NCI-H146 treated with DMSO at 0.1 percent for 48 hours (cell line): ENCODE data around the gene OR11H6.
"Not testable (repeated sequence)": the region's sequence is repeated elsewhere in the genome, so short reads cannot be mapped to it uniquely, and the experiment has no call there.

ENCODE experiments used
- DNase-seq: peaks from one replicate; lab custom pipeline; 2025; ENCODE audit not compliant: unreplicated experiment; lab: John Stamatoyannopoulos, UW

Gene OR11H6, protein sequence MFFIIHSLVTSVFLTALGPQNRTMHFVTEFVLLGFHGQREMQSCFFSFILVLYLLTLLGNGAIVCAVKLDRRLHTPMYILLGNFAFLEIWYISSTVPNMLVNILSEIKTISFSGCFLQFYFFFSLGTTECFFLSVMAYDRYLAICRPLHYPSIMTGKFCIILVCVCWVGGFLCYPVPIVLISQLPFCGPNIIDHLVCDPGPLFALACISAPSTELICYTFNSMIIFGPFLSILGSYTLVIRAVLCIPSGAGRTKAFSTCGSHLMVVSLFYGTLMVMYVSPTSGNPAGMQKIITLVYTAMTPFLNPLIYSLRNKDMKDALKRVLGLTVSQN

DNA sequence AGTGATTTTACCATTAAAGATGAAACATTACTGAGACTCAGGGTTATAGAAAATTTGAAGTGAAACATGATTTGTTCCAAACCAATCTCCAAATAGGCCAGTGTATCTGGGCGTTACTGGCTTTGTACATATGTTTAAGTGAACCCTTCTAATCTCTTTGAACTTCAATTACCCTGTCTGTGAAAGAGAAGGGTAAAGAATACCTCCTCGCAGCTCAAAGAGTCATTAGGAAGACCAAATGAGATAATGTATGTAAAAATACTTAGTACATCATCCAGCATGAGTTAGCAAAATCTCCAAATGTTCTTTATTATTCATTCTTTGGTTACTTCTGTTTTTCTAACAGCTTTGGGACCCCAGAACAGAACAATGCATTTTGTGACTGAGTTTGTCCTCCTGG is at the start of gene OR11H6:
Gene OR11H6 (plus strand): TSS at position 301 of the 400 bp plus-strand sequence. CDS start 0 bp downstream, at position 301.
- no peak for DNase-seq

DNA sequence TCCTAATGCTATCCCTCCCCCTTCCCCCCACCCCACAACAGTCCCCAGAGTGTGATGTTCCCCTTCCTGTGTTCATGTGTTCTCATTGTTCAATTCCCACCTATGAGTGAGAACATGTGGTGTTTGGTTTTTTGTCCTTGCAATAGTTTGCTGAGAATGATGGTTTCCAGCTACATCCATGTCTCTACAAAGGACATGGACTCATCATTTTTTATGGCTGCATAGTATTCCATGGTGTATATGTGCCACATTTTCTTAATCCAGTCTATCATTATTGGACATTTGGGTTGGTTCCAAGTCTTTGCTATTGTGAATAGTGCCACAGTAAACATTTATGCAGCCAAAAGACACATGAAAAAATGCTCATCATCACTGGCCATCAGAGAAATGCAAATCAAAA is 49.3 kb upstream of the OR11H6 start:
- DNase-seq = not testable (repeated sequence)

DNA sequence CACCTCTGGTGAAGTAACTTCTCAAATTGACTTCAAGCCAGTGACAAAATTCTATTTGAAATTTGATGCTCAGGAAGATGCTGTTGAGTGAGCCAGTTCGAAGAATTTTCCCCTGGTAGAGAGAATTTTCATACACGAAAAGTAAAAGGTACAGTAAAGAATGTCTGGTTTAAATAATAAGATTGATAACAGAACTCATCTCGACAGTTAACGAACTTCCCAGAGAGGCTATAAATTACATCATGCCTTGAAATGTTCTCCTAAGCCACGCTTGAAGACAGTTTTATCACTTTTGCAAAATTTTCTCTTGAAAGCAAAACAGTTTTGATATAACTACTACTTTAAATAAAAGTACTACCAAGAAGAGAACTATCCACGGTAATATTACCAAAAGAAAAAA is 47.2 kb upstream of the OR11H6 start:
- no peak for DNase-seq

DNA sequence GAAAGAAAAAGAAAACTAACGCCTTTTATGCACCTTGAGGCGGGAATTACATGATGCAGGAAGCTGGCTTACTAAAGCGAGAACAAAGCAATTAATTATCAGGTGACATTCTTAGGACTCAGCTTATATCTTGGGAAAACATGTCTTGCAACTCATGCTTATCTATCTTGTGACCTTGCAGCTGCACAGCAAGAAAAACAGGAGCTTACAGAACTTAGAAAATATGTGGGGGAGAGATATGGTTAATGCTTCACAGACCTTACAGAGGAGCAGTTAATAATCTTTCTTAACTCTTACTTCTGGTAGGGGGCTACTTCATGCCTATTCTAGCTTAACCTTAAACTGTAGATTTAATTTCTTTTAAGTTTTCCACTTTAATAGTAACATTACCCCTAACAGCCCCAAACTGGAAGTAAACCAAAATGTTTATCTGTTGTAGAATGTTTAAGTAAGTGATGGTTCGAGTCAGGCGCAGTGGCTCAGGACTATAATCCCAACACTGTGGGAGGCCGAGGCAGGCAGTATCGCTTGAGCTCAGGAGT is 46.0 kb upstream of the OR11H6 start:
- DNase-seq = no peak

DNA sequence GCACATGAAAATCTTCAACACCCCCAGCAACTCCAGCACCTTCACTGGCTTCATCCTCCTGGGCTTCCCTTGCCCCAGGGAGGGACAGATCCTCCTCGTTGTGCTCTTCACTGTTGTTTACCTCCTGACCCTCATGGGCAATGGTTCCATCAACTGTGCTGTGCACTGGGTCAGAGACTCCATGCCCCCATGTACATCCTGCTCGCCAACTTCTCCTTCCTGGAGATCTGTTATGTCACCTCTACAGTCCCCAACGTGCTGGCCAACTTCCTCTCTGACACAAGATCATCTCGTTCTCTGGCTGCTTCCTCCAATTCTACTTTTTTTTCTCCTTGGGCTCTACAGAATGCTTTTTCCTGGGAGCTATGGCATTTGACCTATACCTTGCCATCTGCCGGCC is 44.3 kb upstream of the OR11H6 start:
- no peak for DNase-seq

DNA sequence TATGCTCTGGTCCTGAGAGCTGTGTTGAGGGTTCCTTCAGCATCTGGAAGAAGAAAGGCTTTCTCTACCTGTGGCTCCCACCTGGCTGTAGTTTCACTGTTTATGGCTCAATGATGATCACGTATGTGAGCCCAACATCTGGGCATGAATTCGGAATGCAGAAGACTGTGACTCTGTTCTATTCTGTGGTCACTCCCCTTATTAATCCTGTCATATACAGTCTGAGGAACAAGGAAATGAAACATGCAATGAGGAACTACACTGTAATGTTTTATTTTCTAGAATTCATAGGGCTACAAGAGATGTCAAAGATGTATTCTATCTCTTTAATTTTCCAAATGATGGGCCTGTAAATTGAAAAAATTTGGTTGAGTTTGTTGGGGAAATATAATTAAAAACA is 43.6 kb upstream of the OR11H6 start:
- DNase-seq = no peak

DNA sequence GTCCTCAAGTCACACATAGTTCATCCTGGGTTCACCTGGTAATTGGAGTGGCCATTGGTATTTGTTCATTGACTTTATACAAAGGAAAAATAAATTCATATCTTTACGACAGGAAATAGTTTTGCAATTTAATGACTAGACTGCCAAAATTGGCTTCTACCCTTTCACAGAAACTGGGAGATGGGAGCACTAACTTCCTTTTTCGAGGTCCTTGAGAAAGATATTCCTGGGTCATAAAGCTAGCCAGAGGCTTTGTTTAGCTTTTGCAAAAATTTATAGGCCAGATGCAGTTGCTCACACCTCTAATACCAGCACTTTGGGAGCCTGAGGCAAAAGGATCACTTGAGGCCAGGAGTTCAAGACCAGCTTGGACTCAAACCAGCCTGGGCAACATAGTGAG is 43.0 kb upstream of the OR11H6 start:
- no peak for DNase-seq

DNA sequence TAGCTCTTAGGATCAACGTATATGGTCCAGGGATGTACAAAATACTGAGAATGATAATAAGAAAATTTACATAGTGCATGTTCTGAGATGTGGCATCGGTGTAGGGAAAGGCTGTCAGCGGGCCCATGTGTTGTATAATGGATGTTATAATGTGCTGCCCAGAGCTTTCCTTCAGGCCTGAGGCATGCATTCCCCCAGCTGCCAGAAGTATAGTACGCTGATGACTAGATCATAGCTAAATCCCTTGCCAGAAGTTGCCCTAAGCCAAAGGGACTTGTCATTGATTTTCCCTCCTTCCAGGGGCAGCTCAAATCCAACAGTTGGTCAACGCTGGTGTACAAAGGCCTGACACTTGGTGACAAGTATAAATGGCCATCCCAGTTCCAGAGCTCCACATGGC is 39.3 kb upstream of the OR11H6 start:
- DNase-seq = no peak

DNA sequence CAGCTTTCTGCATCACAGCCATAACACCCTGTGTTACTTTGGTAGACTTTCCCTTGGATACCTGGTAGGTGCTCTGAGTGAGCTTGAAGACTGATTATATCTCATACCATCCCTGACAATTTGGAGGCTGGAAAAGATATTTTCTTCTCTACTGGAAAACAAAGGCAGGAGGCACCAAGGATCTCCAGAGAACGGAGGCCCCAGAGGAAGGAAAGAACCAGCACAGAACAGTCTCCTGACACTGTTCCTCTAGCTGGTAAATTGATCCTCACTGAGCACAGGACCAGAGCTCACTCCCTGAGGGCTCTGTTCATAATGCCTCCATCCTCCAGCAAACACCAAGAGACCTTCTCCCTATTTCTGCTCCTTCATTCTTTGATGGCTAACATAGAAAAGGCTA is 32.9 kb upstream of the OR11H6 start, which contains the start of gene OR11G2:
Gene OR11G2 (plus strand): TSS at position 301 of the 400 bp plus-strand sequence. CDS start 6,542 bp downstream, outside the sequence.
- no peak for DNase-seq

DNA sequence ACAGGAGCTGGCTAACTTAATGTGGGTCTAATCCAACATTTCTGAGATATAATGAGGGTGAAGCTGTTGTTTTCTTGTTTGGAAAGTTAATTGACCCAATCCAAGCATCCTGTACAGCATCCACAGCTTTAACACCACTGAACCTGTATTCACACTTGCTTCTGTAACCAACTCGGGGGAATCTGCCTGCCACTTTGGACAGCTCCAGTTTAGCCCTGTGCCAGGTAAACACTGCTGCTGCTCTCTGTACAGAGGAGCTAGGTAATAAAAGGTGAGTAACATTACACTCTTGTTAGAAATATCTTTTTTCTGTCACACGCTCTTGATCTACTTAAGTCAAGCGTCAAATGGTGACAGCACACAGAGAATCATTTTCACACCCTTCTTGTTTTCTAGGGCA is 32.1 kb upstream of the OR11H6 start:
- no peak for DNase-seq

DNA sequence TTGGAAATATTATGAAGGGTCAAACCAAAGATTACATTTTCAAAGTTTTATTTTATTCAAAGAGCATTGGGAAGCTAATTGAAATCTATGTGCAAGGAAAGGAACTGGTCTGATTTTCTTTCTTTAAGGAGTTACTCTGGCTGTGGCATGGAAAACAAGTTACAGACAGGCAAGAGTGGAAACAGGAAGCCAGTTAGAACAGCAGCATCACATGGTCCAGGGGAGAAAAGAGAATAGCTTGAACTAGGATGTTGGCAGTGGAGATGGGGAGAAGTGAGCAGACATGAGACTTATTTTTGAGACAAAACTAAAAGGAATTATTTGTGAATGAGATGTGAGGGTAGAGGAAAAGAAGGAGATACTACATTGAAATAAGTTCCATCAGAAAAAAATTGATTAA is 29.4 kb upstream of the OR11H6 start:
- DNase-seq = no peak

DNA sequence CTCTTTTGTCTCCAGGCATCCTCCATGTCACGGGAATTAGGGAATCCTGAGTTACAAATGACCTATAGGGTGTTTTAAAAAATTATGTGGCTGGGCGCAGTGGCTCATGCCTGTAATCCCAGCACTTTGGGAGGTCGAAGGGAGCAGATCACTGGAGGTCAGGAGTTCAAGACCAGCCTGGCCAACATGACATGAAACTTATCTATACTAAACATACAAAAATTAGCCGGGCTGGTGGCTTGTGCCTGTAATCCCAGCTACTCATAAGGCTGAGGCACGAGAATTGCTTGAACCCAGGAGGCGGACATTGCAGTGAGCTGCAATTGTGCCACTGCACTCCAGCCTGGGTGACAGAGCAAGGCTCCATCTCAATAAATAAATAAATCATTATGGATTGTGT is 28.3 kb upstream of the OR11H6 start:
- not testable (repeated sequence) for DNase-seq

DNA sequence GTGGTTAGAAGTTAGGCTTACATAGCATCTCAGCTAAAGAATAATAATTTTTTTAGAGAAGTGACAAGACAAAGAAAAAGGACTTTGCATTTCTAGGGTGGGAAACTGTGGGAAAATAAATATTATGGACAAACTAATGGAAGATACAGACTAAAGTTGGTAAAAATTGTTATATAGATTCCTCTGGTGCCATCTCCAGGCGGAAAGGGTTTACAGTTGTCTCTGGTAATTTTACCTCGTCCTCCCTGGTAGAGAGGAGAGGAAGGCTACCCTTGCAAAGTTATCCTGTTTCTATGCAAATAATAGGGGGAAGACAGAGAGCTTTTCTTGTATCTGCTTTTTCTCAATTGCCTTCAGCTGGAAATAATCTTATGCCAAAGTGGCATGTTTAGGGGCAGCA is 27.6 kb upstream of the OR11H6 start:
- DNase-seq = no peak

DNA sequence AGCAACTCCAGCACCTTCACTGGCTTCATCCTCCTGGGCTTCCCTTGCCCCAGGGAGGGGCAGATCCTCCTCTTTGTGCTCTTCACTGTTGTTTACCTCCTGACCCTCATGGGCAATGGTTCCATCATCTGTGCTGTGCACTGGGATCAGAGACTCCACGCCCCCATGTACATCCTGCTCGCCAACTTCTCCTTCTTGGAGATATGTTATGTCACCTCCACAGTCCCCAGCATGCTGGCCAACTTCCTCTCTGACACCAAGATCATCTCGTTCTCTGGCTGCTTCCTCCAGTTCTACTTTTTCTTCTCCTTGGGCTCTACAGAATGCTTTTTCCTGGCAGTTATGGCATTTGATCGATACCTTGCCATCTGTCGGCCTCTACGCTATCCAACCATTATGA is 26.1 kb upstream of the OR11H6 start:
- no peak for DNase-seq

DNA sequence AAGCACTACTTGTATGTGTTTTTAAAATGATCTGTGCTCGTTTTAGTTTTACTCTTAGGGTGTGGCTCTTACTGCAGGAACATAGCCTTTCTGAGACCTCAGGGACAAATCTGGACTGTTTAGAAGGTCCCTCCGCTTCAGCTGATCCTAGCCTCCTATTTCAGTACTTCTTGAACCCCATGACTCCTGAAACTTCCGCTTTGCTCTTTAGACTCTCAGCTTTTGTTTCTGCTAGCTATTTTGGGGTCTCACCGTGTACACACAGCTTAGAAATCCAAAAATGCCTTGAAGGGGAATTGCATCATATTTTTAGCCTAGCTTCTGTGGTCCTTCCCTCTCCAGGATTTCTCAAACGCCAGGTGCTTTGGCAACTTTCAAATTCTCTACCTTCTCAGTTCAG is 24.5 kb upstream of the OR11H6 start:
- no peak for DNase-seq

DNA sequence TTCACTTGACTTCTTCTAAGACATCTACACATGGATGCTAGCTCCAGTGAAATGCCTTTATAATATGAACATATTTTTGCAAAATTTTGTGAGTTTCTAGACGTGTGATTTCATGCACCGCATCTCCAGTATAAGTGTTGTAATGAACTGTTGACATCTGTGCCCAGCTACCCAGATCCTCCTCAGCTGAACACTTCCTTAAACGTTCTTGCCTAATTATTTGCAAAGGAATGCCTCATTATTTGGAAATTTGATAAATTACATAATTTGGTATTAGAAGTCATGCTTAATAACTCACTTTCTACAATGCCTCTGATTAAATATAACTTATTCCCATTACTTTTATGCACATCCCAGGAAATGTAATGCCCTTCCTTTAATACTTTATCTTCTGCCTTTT is 18.8 kb upstream of the OR11H6 start:
- DNase-seq = no peak

DNA sequence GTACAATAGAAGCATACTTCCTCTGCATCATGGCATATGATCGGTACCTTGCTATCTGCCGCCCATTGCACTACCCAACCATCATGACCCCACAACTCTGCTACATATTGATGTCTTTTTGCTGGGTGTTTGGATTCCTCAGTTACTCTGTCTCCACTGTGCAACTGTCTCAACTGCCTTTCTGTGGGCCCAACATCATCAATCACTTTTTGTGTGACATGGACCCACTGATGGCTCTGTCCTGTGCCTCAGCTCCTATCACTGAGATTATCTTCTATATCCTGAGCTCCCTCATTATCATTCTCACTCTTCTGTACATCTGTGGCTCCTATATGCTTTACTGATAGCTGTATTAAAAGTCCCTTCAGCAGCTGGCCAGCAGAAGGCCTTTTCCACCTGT is 13.9 kb upstream of the OR11H6 start:
- DNase-seq = no peak

DNA sequence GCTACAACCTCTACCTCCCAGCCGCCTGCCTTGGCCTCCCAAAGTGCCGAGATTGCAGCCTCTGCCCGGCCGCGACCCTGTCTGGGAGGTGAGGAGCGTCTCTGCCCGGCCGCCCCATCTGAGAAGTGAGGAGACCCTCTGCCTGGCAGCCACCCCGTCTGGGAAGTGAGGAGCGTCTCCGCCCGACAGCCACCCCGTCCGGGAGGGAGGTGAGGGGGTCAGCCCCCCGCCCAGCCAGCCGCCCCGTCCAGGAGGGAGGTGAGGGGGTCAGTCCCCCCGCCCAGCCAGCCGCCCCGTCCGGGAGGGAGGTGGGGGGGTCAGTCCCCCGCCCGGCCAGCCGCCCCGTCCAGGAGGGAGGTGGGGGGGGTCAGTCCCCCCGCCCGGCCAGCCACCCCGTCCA is 11.1 kb upstream of the OR11H6 start:
- DNase-seq = not testable (repeated sequence)

DNA sequence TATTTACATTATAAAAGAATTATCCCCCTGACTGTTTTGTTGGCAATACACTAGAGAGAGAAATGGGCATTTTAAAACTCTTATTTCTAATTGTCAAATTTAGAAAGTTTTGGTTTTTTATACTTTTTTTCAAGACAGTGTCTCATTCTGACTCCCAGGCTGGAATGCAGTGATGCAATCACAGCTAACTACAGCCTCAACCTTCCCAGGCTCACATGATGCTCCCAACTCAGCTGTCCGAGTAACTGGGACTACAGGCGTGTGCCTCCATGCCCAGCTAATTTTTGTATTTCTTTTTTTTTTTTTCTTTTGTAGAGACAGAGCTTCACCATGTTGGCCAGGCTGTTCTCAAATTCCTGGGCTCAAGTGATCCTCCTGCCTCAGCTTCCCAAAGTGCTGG is 8.3 kb upstream of the OR11H6 start:
- no peak for DNase-seq

DNA sequence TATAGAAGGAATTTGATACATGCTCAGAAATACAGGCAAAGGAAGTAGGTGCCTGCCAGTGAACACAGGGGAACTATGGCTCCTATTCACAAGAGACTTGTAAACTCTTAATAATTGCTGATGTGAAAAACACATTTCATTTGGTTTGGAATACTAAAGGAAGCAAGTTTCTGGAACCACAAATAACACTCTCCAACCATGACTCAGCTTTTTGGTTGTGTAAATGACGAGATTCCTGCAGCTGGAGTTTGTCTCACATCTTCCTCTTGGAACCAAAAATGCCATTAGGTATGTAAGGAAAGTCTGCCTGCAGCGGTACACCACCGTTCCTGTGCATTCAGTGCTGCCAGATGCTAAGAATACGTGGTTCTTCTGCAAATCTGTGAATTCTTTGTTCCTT is 4.5 kb upstream of the OR11H6 start:
- DNase-seq = no peak

DNA sequence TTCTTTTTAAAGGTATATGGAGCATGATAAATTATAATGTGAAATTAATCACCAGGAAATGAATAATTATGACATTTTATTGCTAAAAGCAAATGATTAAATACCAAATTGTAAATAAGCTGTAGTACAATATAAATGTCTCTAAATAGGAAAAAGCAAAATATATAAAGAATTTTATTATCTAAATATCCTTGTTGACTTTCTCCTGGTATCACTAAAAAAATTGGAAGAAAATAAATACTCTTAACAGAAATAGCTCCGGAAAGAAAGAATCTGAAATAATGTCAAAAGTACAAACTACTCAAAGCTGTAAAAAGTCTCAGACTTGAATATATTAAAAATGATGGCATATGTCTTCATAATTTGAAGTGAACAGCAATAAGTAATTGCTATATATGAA is 5.2 kb downstream of the OR11H6 start, which contains the start of gene OR11H7:
Gene OR11H7 (plus strand): TSS at position 301 of the 400 bp plus-strand sequence.
- no peak for DNase-seq

DNA sequence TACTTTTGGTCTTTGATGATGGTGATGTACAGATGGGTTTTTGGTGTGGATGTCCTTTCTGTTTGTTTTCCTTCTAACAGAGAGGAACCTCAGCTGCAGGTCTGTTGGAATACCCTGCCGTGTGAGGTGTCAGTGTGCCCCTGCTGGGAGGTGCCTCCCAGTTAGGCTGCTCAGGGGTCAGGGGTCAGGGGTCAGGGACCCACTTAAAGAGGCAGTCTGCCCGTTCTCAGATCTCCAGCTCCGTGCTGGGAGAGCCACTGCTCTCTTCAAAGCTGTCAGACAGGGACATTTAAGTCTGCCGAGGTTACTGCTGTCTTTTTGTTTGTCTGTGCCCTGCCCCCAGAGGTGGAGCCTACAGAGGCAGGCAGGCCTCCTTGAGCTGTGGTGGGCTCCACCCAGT is 11.9 kb downstream of the OR11H6 start:
- not testable (repeated sequence) for DNase-seq
